Measurements from ENCODE around the gene RNF126.
"Not testable (repeated sequence)": the region's sequence is repeated elsewhere in the genome, so short reads cannot be mapped to it uniquely, and the experiment has no call there.

RNF126 gene

DNA sequence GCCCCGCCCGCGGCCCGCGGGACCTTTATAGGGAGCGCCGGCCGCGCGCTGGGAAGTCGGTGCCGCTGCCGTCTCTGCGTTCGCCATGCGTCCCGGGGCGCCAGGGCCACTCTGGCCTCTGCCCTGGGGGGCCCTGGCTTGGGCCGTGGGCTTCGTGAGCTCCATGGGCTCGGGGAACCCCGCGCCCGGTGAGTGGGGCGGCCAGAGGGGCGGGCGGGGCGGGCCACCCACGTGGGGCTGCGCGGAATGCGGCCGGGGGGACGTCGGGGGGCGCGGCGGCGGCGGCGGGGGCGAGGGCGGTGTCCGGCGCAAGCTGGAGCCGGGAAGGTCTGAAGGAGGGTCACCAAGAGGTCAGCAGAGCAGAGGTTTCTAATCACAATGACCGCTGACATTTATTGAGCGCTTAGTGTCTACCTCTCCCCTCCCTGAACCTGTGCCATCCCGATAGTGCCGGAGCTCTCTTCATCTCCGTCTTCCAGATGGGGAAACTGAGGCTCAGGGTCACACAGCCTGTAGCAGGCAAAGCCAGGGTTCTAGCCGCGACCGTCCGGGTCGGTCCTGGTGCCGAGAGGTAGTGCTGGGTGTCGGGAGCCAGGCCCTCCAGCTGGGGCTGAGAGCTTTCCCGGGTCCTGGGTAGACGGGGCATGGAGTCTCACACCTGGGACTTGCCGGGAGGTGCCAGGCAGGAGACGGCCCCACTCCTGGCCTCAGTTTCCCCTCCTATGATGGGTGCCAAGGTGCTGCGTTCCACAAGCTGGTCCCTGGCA, 13.5 kb upstream of the RNF126 start, which contains the start of gene FSTL3:
Gene FSTL3 (plus strand): TSS at position 54 of the 767 bp plus-strand sequence. CDS start 32 bp downstream, at position 86.
- no peak for DNase-seq
- Histone ChIP-seq H3K36me3 (no peaks in the 10 kb centered on the region), H3K9me3 (no peaks in the 10 kb centered on the region; the same call in 1 of the 2 replicates), H3K27me3 (peaks cover 25% of the 10 kb centered on the region), H3K4me3 (ENCODE audit: low read depth, low read length) (no peak within 1 kb of the TSS), H3K4me1 (no peaks in the 10 kb centered on the region)
- TF ChIP-seq, protein P1, sequence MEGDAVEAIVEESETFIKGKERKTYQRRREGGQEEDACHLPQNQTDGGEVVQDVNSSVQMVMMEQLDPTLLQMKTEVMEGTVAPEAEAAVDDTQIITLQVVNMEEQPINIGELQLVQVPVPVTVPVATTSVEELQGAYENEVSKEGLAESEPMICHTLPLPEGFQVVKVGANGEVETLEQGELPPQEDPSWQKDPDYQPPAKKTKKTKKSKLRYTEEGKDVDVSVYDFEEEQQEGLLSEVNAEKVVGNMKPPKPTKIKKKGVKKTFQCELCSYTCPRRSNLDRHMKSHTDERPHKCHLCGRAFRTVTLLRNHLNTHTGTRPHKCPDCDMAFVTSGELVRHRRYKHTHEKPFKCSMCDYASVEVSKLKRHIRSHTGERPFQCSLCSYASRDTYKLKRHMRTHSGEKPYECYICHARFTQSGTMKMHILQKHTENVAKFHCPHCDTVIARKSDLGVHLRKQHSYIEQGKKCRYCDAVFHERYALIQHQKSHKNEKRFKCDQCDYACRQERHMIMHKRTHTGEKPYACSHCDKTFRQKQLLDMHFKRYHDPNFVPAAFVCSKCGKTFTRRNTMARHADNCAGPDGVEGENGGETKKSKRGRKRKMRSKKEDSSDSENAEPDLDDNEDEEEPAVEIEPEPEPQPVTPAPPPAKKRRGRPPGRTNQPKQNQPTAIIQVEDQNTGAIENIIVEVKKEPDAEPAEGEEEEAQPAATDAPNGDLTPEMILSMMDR (IDR thresholded peaks at IDR 0.05; ENCODE audit: low read depth, low read length), result no peak

DNA sequence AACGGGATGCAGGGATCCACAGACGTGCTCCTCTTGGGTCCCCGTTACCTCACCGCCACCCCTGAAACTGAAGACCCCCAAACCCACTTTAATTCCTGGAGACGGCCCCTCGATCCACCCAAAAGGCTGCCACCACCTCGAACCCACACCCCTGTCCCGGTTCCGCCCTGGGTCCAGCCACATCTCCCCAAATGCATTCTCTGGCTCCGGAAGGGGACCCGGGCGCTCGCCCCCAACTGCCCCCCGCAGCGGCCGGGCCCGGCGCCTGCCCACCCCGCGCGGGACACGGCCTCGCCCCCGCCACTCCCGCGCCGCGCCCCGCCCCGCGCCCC, 13.0 kb upstream of the RNF126 start:
- no peak for DNase-seq
- Histone ChIP-seq H3K27me3 (peaks cover 25% of the 10 kb centered on the region), H3K4me1 (no peaks in the 10 kb centered on the region), H3K36me3 (no peaks in the 10 kb centered on the region), H3K9me3 (no peaks in the 10 kb centered on the region), H3K4me3 (ENCODE audit: low read depth, low read length) (no peak overlapping the region)
- TF ChIP-seq, protein P1 (IDR thresholded peaks at IDR 0.05; ENCODE audit: low read depth, low read length), result no peak

DNA sequence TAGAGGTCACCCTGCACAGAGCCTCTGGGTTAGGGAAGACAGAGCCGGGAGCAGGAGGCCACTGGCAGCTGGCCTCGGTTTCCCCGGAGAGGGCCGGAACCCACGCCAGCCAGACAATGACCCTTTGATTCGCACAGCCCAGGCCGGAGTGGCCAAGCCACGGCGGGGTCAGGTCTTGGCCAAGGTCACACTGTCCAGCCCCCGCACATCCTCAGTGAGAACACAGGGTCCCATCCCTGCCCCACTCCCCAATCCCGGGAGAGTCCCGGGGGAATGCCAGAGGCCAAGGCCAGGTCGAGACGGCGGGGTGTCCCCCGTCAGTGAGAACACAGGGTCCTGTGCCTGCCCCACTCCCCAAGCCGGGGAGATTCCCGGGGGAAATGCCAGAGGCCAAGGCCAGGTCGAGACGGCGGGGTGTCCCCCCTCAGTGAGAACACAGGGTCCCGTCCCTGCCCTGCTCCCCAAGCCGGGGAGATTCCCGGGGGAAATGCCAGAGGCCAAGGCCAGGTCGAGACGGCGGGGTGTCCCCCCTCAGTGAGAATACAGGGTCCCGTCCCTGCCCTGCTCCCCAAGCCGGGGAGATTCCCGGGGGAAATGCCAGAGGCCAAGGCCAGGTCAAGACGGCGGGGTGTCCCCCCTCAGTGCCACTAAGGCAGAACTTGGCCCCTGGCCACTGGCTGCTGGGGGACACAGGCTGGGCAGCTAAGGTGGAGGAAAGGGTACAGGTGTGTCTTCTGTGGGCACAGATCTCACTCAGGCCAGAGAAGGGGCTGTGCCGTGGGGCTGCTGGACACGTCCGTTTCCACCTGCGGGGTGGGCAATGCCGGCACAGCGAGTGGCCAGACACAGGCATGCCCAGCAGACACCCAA, 11.5 kb upstream of the RNF126 start:
- H3K36me3 ChIP-seq, result no peaks in the 10 kb centered on the region
- H3K27me3 ChIP-seq, result peaks cover 25% of the 10 kb centered on the region

DNA sequence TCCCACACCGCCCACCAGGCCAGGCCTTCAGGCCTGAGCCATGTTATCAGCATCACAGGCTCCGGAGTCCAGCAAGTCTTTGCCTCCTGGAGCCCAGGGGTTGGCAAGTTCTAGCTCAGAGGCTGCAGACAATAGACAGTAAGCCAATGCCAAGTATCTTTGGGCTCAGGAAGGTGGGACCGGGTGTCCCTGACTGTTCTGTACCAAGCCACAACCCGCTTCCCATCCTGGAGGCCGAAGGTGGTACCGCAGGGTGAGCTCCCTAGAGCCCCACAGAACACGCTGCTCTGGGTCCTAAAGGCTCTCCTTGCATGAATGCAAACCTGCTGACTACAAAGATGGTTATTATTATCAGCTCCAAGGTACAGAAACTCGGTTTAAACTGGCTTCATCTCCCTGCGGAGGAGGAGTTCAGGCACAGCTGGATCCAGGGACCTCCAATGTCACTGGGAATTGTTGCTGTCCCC, 7.6 kb upstream of the RNF126 start:
- peaks cover 7% of the 10 kb centered on the region for H3K27me3 ChIP-seq
- H3K36me3 ChIP-seq, result no peaks in the 10 kb centered on the region
- no peaks in the 10 kb centered on the region for H3K4me1 ChIP-seq
- TF ChIP-seq, protein P1 (IDR thresholded peaks at IDR 0.05; ENCODE audit: low read depth, low read length), result no peak
- no peak for DNase-seq
- no peaks in the 10 kb centered on the region for H3K9me3 ChIP-seq
- H3K4me3 ChIP-seq (ENCODE audit: low read depth, low read length), result no peak overlapping the region

More for the DNA sequence above, 11.5 kb upstream of the RNF126 start:
- no peak for DNase-seq
- Histone ChIP-seq H3K9me3 (no peaks in the 10 kb centered on the region), H3K4me3 (ENCODE audit: low read depth, low read length) (no peak overlapping the region), H3K4me1 (no peaks in the 10 kb centered on the region)
- TF ChIP-seq, protein P1 (IDR thresholded peaks at IDR 0.05; ENCODE audit: low read depth, low read length), result no peak

DNA sequence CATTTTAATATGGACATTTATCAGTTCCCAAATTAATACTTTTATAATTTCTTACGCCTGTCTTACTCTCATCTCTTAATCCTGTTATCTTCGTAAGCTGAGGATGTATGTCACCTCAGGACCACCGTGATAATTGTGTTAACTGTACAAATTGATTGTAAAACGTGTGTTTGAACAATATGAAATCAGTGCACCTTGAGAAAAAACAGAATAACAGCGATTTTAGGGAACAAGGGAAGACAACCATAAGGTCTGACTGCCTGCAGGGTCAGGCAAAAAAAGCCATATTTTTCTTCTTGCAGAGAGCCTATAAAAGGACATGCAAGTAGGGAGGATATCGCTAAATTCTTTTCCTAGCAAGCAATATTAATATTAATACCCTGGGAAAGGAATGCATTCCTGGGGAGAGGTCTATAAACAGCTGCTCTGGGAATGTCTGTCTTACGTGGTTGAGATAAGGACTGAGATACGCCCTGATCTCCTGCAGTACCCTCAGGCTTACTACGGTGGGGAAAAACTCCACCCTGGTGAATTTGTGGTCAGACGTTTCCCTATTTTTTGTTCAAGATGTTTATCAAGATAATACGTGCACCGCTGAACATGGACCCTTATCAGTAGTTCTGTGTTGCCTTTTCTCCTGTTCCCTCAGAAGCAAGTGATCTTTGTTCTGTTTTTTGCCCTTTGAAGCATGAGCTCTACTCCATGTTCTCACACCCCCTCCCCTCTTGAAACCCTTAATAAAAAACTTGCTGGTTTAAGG, 5.8 kb upstream of the RNF126 start:
- not testable (repeated sequence) for DNase-seq; H3K9me3 ChIP-seq; H3K4me3 ChIP-seq (ENCODE audit: low read depth, low read length); H3K36me3 ChIP-seq; H3K4me1 ChIP-seq; H3K27me3 ChIP-seq

DNA sequence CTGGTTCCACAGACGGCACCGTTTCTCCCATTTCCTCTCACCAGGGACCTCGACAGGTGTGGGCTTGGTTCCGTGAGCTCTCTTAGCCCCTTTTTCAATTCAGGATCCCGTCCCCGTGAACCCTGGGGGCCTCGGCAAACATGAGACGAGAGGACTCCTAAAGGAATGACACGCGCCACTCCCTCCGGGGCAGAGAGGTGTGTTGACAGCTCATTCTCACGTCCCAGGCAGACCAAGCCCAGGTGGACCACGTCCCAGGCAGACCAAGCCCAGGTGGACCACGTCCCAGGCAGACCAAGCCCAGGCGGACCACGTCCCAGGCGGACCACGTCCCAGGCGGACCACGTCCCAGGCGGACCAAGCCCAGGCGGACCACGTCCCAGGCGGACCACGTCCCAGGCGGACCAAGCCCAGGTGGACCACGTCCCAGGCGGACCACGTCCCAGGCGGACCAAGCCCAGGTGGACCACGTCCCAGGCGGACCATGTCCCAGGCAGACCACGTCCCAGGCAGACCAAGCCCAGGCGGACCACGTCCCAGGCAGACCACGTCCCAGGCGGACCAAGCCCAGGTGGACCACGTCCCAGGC, 4.1 kb upstream of the RNF126 start:
- not testable (repeated sequence) for H3K9me3 ChIP-seq; H3K36me3 ChIP-seq; H3K4me3 ChIP-seq (ENCODE audit: low read depth, low read length); DNase-seq; H3K27me3 ChIP-seq; H3K4me1 ChIP-seq
